Transverse colon (tissue), 4 donors: ENCODE measurements around the gene CBFA2T2. TPM values are rescaled to one million over a fixed set of nuclear protein-coding genes. Genes with fewer than 3 reads are reported as not detected.
A peak's percentile ranks its signal among the peaks of the same experiment; 100 is the strongest.

Experiments
- DNase-seq: peaks from one replicate; pipeline ENCODE4 v3.0.0-alpha.2; 2019
- H3K27ac ChIP-seq, 4 donors: fragments of 200-600 bp; sonication (generic); 2 replicates each; pipeline ENCODE4 v1.5.1; 2016 to 2018; ENCODE audit warnings: inconsistent platforms in 4 of 4
- H3K27me3 ChIP-seq: fragments of 200-600 bp; sonication (generic); 2 replicates; pipeline ENCODE4 v1.5.1; 2017; ENCODE audit warnings: inconsistent platforms
- H3K36me3 ChIP-seq, 4 donors: fragments of 200-600 bp; sonication (generic); 2 replicates each; pipeline ENCODE4 v1.5.1; 2017 to 2019; ENCODE audit warnings: inconsistent platforms in 4 of 4
- H3K4me1 ChIP-seq, 4 donors: fragments of 200-600 bp; sonication (generic); 2 replicates each; pipeline ENCODE4 v1.5.1; 2017 to 2020; ENCODE audit warnings: inconsistent platforms in 4 of 4
- H3K4me3 ChIP-seq, 4 donors: fragments of 200-600 bp; sonication (generic); 1 replicate in 1 of 4; 2 replicates in 3 of 4; pipeline versions ENCODE4 v1.5.1 to v1.6.1; 2017 to 2019; ENCODE audit warnings: inconsistent platforms in 4 of 4
- H3K9me3 ChIP-seq, 2 donors: fragments of 200-600 bp; sonication (generic); 2 replicates each; pipeline ENCODE4 v1.5.1; 2017 to 2019; ENCODE audit warnings: inconsistent platforms in 2 of 2
- EP300 ChIP-seq: sonication (generic); formaldehyde crosslinking; IDR thresholded peaks from one replicate; pipeline ENCODE4 v1.6.1; 2017; ENCODE audit warnings: antibody characterized with exemption, low read depth
- POLR2A ChIP-seq: fragments of 450-650 bp; IDR thresholded peaks from one replicate; pipeline ENCODE4 v1.6.1; 2016; ENCODE audit warnings: antibody characterized with exemption, mild to moderate bottlenecking, moderate library complexity
- POLR2AphosphoS5 ChIP-seq, 3 donors: sonication (generic); formaldehyde crosslinking; IDR thresholded peaks; one replicate each; pipeline ENCODE4 v1.6.1; 2016; ENCODE audit warnings: antibody characterized with exemption in 3 of 3
- WGBS, 2 donors: methylation state at CpG; one replicate each; pipeline ENCODE4 v1.1.5; 2018; ENCODE audit warnings: low coverage in 1 of 2; 5-methylcytosine and 5-hydroxymethylcytosine counted together
- in situ Hi-C, 4 donors: fragments of 200-750 bp; cut with MboI; loops; one replicate each; pipeline versions ENCODE4 v1.15.0 to v1.15.1; 2017; ENCODE audit warnings: low sequenced_read_pairs in 3 of 4, low pct_ligation_motif_present in 1 of 4, low pct_unique_long_range_greater_than_20kb in 1 of 4
- intact Hi-C: fragments of 100-400 bp; cut with DNase I; formaldehyde crosslinking; loops from one replicate; pipeline ENCODE4 v1.15.1; 2023; ENCODE audit warnings: low total_unique reads
- total RNA-seq, 4 donors: library from RNA; depleted of rRNA; stranded (reverse); fragments of >200 nt; gene quantifications; one replicate each; pipeline ENCODE4 v1.1.0, GENCODE V29; 2016
- TF ChIP-seq, protein P1 (sequence below), 5 experiments: fragments of 200-600 bp in 3 of 5; fragments of 450-650 bp in 2 of 5; sonication (generic) in 3 of 5; IDR thresholded peaks; 1 replicate in 2 of 5; 2 replicates in 3 of 5; pipeline ENCODE4 v1.5.1; 2016 to 2017; ENCODE audit warnings: antibody characterized with exemption in 5 of 5, inconsistent platforms in 3 of 5, mild to moderate bottlenecking in 2 of 5, moderate library complexity in 1 of 5

The CBFA2T2 gene
- total RNA-seq, 4 donors from 2014 or later: 35.8 to 62.3 (median 46.6) TPM

DNA sequence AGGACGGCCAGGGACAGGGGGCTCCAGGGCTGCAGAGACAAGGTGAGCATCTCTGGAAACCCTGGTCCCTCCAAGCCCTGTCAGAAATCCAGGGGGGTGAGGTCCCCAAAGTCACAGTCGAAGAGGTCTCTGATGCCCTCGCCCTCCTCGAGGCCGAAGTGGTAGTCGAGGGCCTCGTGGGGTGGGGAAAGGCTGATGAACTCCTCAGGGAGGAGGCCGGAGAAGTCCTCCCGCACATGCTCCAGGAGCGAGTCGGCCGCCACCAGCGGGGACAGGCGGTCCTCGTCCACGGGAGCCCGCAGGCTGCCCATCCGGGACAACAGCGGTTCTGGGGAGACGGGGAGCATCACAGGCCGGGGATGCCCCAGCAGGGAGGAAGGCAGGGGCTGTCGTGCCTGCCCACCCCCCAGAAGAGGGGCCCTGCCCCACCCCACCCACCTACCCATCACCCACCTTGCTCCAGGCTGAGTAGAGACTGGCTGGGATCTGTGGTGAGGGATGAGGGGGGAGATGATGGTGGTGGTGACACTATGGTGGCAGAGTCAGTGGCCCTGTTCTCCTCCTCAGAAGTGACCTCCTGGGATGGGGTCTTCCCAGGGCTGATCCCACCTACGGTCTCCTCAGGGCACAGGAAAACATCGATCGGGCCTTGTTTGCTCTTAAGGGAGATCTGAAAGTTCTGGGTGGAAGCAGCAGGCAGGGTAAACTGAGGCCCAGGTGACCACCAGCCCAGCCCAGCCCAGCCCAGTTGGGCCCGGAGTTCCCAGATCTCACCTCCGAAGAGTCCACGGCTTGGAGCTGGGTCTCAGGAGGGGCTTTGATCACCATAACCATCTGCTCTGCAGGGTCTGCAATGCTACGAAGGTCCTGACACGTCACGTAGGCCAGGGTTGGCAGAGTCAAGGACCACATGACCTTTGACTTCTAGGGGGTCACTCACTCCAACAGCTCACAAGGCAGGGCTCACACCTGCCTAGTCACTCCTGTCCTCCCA lies 187.1 kb downstream of the CBFA2T2 start:
- in situ Hi-C loops (no loop called here), intact Hi-C loops (no loop called here)
- H3K27ac ChIP-seq: peak overlapping the region in 3 of 4 donors; percentile 88 to 96 (median 91)
- WGBS, 2 donors: 92% methylated on average over 31 of the region's 31 CpGs; no CpG with 5 or more reads in 1 of the 2 donors
- H3K4me1 ChIP-seq: peaks cover 13 to 36% (median 34%) of the 10 kb centered on the region in 4 donors
- no peaks in the 10 kb centered on the region for H3K9me3 ChIP-seq
- H3K27me3 ChIP-seq: no peaks in the 10 kb centered on the region
- H3K4me3 ChIP-seq: no peak overlapping the region
- no peak for DNase-seq
- TF ChIP-seq, protein P1, sequence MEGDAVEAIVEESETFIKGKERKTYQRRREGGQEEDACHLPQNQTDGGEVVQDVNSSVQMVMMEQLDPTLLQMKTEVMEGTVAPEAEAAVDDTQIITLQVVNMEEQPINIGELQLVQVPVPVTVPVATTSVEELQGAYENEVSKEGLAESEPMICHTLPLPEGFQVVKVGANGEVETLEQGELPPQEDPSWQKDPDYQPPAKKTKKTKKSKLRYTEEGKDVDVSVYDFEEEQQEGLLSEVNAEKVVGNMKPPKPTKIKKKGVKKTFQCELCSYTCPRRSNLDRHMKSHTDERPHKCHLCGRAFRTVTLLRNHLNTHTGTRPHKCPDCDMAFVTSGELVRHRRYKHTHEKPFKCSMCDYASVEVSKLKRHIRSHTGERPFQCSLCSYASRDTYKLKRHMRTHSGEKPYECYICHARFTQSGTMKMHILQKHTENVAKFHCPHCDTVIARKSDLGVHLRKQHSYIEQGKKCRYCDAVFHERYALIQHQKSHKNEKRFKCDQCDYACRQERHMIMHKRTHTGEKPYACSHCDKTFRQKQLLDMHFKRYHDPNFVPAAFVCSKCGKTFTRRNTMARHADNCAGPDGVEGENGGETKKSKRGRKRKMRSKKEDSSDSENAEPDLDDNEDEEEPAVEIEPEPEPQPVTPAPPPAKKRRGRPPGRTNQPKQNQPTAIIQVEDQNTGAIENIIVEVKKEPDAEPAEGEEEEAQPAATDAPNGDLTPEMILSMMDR (IDR thresholded peaks at IDR 0.05): no peak
- TF ChIP-seq POLR2AphosphoS5 (IDR thresholded peaks at IDR 0.05) (no peak), POLR2A (no peak), EP300 (no peak)
- no peaks in the 10 kb centered on the region for H3K36me3 ChIP-seq

DNA sequence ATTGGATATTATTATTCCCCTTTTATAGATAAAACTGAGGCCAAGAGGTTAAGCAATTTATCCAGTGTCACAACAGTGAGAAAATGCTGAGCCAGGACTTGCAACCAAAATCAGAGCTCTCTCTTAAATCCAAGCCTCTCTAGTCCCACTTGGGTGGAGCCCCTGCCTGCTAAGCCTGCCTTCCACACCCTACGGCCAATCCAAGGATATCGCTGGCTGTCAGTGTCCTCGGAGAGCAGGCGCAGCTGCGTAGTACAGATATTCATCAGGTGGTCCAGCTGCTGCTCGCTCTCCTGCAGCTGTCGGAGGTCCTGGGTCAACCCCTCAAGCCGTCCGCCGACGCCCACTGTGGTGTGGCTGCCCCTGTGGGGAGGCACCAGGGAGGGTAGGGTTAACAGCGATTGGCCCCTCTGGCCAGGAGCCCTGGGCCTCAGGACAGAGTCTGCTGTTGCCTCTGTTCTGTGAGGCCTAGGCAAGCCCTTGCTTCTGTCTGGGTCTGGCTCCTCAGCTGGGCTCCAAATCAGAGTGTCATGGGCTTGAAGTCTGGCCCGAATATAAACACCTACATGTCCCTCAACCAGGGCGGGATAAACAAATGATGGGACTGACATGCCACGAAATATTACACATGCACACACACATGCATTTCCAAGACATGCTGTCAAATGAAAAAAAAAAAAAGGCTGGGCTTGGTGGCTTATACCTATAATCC lies 188.3 kb downstream of the CBFA2T2 start:
- TF ChIP-seq, protein P1 (IDR thresholded peaks at IDR 0.05): no peak
- TF ChIP-seq POLR2AphosphoS5 (IDR thresholded peaks at IDR 0.05): no peak
- no peak for TF ChIP-seq POLR2A
- TF ChIP-seq EP300: no peak
- no peak for DNase-seq
- H3K27ac ChIP-seq: peak overlapping the region; percentile 23 to 96 (median 58)
- no peaks in the 10 kb centered on the region for H3K27me3 ChIP-seq
- 73 to 82% methylated on average over 2 to 14 of the region's 15 CpGs for WGBS, 2 donors
- H3K36me3 ChIP-seq: no peaks in the 10 kb centered on the region
- intact Hi-C loops: no loop called here
- H3K4me3 ChIP-seq: no peak overlapping the region
- in situ Hi-C loops: no loop called here
- no peaks in the 10 kb centered on the region for H3K9me3 ChIP-seq
- H3K4me1 ChIP-seq: peaks cover 8 to 27% (median 25%) of the 10 kb centered on the region in 4 donors

DNA sequence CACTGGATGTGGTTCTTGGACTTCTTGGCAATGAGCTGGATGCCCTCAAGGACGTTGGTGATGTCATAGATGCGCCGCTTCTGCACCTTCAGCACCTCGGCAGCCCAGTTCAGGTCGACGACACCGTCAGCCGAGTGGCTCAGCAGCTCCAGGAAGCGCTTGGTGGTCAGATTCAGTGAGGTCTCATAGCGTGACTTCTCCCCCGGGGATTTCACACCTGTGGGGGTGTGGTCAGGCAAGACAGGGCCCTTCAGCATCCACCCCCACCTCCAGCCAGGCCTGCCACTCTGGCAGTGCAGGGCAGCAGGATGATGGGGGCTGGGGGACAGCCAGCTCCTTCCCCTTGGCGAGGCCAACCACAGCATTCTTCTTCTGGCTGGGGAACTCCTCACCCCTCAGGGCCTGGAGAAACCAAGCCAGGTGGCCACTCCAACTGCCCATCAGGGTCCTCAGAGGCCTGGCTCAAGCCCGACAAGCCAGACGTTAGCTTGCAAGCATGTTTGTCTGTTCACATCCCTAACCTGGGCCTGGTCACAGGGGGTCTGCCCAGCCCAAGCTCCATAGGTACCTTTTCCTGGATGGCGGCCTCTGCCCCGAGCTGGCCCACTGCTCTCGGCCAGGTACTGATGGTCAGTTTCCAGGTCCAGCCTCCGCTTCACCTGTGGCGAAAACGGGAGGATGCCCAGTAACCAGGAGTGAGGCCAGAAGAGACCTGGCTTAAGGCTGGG lies 190.0 kb downstream of the CBFA2T2 start:
- in situ Hi-C loops: no loop called here
- H3K27ac ChIP-seq: no peak overlapping the region
- TF ChIP-seq POLR2AphosphoS5 (IDR thresholded peaks at IDR 0.05): no peak
- TF ChIP-seq EP300: no peak
- no peak for TF ChIP-seq POLR2A
- TF ChIP-seq, protein P1 (IDR thresholded peaks at IDR 0.05): no peak
- DNase-seq: no peak
- intact Hi-C loops: no loop called here
- no peaks in the 10 kb centered on the region for H3K9me3 ChIP-seq
- no peaks in the 10 kb centered on the region for H3K36me3 ChIP-seq
- peaks cover 0 to 21% (median 20%) of the 10 kb centered on the region in 4 donors for H3K4me1 ChIP-seq
- no peak overlapping the region for H3K4me3 ChIP-seq
- WGBS, 2 donors: 74% methylated on average over 19 of the region's 20 CpGs; no CpG with 5 or more reads in 1 of the 2 donors
- no peaks in the 10 kb centered on the region for H3K27me3 ChIP-seq

DNA sequence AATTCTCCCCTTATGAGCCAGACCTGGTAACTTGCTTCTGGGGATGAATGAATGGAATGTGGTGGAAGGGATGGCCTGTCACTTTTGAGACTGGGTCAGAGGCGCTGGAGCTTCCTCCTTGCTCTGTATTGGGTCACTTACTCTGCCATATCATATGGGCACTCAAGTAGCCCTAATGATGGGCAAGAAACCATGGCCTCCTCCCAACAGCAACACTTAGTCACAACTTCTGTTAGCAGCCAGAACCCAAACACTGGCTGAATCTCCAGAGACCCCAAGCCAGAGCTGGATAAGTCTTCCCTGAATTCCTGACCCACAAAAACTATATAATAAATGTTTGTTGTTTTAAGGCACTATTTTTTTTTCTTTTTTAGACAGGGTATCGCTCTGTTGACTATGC lies 190.8 kb downstream of the CBFA2T2 start:
- Histone ChIP-seq H3K36me3 (no peaks in the 10 kb centered on the region), H3K27ac (no peak overlapping the region), H3K9me3 (no peaks in the 10 kb centered on the region), H3K4me3 (no peak overlapping the region), H3K4me1 (peaks cover 6 to 21% (median 20%) of the 10 kb centered on the region in 4 donors), H3K27me3 (no peaks in the 10 kb centered on the region)
- 91 to 100% methylated on average over 2 of the region's 2 CpGs for WGBS, 2 donors
- in situ Hi-C loops: no loop called here
- no peak for TF ChIP-seq EP300
- no peak for TF ChIP-seq POLR2A
- TF ChIP-seq POLR2AphosphoS5 (IDR thresholded peaks at IDR 0.05): no peak
- TF ChIP-seq, protein P1 (IDR thresholded peaks at IDR 0.05): no peak
- intact Hi-C loops: no loop called here
- DNase-seq: no peak
